GM18511 (cell line): Measurements from ENCODE around the gene CIROP.

Source experiments
- ATAC-seq: cut with Tn5 transposase; IDR thresholded peaks from one replicate; pipeline ENCODE4 v1.9.1; 2021; ENCODE audit warnings: mild to moderate bottlenecking, moderate library complexity; ENCODE audit not compliant: unreplicated experiment

CIROP gene

GRCh38 chr14:23051141-23052057, 53.4 kb downstream of the CIROP start:
- no peak for ATAC-seq
